Dermis microvascular lymphatic vessel endothelial cell (primary cell): ENCODE results near the gene ELANE. TPM values are rescaled to one million over a fixed set of nuclear protein-coding genes. Genes with fewer than 3 reads are reported as not detected.
"Not testable (repeated sequence)": the region's sequence is repeated elsewhere in the genome, so short reads cannot be mapped to it uniquely, and the experiment has no call there.

Source experiments
- DNase-seq, 2 donors: peaks; one replicate each; pipeline versions ENCODE4 v3.0.0 to v3.0.0-alpha.2; 2010; ENCODE audit warnings: low read depth in 2 of 2
- total RNA-seq: library from RNA; depleted of rRNA; stranded (reverse); fragments of >200 nt; gene quantifications from 2 replicates; pipeline ENCODE4 v1.2.1, GENCODE V29; 2014

ELANE gene
- total RNA-seq, 1 donor from 2014 or later, result not detected

DNA sequence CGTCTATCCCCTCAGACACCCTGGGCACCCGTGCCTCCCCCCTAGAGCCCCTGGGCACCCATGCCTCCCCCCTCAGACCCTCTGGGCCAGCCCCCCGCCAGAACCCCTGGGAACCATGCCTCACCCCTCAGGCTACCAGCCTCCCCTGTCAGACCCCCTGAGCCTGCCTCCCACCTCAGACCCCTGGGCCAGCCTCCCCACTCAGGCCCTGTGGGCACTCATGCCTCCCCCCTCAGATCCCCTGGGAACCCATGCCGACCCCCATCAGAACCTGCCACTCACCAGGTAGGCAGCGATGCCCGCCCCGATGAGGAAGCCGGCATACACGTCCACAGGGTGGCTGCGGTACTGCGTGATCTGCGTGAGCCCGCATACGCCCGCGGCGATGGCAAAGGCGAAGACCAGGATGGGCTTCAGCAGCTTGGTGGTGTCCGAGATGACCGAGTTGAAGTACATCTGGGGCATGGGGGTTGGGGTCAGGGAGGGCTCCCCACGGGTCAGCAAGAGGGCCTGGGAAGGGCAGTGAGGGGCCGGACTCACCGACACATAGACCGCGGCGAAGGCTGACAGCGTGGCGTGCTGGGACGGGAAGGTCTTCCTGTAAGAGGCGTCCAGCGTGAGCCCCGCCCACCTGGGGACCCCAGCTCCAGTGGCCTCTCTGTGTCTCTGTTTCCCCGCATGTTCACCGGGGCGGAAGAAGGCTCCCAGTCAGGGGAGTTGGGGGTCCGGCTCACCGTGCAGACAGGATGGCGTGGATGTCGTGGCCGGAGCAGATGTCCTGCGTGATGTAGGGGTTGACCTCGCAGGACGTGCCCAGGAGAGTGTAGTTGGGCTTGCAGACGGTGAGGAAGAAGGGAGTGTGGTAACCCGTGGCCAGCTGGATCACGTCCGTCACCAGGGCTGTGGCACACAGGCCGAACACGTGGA is 37.7 kb upstream of the ELANE start:
- DNase-seq, result no peak

DNA sequence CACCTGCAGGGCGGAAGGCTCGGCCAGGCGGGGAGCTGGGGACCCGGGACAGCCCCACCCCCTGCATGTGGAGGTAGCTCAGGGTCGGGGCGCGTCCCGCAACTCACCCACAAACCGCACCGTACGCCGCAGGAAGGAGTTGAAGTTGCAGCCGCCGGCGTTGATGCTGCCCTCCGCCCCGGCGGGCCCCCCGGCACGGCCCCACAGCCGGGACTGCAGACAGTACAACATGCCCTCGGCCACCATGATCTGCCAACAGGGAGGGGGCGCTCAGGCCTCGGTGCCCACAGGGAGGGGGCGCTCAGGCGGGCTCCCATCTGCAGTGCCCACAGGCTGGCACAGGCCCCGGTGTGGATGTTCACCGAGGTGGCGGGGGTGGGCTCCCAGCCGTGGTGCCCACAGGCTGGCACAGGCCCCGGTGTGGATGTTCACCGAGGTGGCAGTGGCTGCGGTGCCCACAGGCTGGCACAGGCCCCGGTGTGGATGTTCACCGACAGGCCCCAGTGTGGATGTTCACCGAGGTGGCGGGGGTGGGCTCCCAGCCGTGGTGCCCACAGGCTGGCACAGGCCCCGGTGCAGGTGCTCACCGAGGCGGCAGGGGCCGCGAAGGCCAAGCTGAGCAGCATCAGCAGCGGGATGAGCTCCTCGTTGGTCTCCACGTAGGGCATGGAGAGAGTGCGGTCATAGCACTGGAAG is 36.9 kb upstream of the ELANE start:
- DNase-seq, result no peak

DNA sequence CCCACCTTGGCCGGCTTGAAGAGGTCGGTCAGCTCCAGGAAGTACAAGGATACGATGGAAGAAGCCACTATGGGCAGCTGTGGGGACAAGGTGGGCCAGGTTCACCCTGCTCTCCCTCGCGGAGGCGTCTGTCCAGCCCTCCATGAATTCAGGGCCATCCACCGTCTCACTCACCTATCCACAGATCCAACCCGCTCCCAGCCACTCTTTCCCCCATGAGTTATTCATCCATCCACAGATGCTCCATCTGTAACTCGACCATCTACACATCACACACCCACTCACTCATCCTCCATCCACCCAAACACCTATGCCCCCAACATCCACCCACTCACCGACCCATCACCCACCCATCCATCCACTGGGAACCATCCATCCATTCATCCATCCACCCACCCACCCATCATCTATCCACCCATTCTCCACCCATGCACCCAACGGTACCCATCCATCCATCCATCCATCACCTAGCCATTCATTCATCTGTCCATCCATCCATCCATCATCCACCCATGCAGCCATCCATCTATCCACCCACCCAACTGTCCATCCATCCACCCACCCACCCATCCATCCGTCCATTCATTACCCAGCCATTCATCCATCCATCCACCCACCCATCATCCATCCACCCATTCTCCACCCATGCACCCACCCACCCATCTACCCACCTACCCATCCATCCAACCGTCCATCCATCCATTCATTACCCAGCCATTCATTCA is 36.2 kb upstream of the ELANE start:
- no peak for DNase-seq

DNA sequence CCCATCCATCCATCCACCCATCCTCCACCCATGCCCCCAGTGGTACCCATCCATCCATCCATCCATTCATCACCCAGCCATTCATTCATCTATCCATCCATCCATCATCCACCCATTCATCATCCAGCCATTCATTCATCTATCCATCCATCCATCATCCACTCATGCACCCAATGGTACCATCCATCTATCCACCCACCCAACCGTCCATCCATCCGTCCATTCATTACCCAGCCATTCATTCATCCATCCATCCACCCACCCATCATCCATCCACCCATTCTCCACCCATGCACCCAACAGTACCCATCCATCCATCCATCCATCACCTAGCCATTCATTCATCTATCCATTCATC is 35.6 kb upstream of the ELANE start:
- DNase-seq, result no peak

DNA sequence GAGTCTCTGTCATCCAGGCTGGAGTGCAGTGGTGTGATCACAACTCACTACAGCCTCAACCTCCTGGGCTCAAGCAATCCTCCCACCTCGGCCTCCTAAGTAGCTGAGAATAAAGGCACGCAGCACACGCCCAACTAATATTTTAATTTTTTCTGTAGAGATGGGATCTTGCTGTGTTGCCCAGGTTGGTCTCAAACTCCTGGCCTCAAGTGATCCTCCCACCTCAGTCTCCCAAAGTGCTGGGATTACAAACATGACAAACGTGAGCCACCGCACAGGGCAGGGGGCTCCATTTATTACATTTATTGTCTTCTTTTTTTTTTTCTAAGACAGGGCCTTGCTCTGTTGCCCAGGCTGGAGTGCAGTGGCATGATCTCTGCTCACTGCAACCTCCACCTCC is 31.9 kb upstream of the ELANE start:
- DNase-seq, result not testable (repeated sequence)

DNA sequence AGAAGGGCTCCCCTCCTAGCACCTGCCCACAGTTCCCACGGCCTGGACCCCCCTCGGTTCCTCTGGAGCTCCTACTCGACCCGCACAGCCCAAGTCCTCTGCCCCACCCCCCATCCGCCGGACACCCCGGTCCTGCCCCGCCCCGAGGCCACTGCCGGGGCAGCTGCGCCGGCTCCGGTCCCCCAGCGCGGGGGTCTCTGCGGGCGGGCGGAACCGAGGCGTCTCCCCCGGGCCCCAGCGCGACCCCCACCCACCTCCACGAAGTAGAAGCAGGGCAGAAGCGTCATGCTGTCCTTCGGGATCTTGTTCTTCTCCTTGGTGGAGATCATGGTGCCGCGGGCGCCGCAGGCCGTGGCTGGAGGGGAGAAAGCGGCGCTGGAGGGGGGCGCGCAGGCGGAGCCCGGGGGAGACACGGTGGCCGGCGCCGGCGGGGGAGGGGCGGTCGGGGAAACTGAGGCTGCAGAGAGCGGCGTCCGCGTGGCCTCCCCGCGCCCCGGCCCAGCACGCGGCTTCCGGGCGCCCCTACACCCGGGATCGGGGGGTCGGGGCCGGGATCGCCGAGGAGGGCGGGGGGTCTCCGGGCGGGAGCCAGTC is 30.8 kb upstream of the ELANE start:
- DNase-seq, result no peak

DNA sequence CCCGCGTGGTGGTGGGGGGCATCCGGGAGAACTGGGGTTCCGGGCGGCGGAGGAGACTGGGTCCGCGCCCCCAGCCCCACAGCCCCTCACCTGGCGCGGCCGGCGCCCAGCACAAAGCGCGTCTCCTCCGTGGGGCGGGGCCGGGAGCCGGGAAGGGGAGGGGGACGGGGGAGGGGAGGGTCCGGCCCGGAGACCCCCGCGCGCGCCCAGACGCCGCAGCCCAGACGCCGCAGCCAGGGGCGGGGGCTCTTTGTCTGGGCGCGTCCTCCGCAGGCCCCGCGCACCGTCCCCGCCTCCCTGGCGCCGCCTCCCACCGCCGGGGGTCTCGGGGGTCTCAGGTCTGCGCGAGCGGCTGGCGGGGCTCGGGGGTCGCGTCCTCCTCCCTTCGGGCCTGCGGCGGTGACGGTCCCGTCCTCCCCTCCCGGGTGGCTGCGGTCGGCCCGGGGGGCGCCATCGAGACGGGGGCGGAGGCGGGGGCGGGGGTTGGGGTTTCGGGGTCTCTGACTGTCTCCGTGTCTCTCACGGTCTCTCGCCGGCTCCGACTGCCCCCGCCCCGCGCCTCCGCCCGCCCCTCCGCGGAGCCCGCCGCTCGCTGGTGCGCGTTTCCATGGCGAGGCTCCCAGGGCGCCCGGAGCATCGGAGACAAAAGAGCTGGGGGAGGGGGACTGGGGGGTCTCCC is 30.1 kb upstream of the ELANE start, which contains the start of gene PLPPR3:
PLPPR3 (minus strand) TSS at position 131 of the 679 bp plus-strand sequence. CDS start 396 bp downstream, outside the sequence.
- DNase-seq, result no peak

DNA sequence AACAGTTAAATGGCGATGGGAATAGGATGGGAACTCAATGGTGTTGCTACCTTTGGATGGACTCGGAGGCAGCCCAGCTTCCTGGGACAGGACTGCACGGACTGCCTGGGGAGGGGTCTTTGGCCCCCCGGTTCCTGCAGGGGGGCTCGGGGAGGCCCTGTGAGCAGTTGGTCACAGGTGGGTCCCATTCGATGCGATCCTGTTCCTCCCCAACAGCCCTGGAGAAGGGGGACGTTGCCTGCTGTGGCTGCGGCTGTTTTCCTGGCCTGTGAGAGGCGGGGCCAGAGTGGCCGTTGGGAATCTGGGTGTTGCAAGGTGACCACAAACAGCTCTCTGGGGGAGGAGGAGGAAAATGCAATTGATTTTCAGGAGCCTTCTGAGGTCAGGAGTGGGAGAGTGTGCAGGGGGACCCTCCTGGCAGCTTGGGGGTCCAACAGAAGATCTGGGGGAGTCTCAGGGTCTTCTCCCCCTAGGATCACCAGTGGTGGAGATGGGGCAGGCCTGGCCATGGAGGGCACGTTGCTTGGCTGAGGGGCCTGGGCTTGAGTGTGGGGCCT is 28.5 kb upstream of the ELANE start:
- DNase-seq, result no peak

DNA sequence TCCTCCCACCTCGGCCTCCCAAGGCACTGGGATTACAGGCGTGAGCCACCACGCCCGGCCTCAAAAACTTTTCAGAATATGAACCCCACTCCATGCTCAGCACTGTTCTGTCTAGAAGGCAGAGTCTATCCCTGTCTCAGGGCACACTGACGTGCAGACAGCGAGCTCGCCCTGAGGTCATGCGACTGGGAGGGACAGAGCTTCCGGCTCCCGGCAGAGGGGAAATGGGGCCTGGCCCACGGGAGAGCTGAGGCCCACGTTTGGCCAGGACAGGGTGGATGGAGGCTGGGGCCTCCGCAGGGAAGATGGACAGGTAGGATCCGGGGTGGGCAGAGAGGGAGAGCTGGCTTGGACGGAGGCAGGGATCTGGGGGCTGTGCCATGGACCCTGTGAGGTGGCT is 27.2 kb upstream of the ELANE start:
- no peak for DNase-seq

DNA sequence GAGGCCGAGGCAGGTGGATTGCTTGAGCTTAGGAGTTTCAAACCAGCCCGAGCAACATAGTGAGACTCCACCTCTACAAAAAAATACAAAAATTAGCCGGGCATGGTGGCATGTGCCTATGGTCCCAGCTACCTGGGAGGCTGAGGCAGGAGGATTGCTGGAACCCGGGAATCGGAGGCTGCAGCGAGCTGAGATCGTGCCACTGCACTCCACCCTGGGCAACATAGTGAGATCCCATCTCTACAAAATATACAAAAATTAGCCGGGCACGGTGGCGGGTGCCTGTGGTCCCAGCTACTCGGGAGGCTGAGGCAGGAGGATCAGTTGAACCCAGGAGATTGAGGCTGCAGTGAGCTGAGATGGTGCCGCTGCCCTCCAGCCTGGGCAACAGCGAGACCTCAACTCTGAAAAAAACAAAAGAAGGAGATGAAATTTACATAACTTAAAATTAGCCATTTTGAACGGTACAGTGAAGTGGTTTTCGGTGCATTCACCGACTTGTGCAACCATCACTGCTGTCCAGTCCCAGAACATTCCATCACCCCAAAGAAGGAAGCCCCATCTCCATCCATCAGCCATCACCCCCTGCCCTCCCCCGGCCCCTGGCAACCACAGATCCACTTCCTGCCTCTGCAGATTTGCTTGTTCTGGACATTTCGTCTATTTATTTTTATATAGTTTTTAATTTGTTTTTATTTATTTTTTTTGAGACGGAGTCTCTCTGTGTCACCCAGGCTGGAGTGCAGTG is 26.0 kb upstream of the ELANE start:
- no peak for DNase-seq

DNA sequence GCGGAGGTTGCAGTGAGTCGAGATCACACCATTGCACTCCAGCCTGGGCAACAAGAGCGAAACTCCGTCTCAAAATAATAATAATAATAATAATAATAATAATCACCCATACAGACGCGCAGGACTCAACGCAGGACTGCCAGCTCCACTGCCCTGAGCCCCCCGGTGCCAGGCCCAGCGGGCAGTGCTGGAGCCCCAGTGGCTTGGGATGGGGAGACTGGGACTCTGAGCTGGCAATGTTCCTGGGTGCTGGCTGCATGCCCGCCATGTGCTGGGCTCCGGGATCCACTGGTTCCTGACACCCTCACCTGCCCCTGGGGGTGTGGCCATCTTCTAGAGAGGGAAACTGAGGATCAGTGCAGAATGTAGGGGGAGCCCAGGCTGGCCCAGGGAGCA is 24.8 kb upstream of the ELANE start:
- DNase-seq, result no peak

DNA sequence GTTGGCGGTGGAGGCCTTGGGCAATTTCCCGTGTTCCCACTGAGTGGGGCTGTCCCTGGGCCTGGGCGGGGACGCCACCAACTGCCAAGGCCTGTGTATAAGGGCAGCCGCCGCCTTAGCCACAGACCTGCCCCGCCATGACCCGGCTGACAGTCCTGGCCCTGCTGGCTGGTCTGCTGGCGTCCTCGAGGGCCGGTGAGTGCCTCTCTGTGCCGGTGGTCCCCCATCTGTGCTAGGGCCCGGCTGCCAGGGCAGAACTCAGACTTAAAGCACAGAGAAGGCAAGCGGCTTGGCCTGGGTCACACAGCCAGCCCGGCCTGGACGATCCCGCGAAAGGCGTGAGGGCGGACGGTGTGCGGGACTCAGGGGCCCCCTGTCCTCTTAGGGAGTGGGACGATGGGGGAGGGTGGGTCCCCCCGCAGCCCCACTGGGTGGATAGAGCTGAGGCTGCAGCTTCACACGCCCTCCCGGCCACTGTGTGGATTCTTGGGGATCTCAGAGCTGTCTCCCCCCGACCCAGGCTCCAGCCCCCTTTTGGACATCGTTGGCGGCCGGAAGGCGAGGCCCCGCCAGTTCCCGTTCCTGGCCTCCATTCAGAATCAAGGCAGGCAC is 24.3 kb upstream of the ELANE start, which contains the start of gene AZU1:
AZU1 (plus strand) TSS at position 128 of the 612 bp plus-strand sequence; CDS start at position 138, 10 bp downstream.
- no peak for DNase-seq

DNA sequence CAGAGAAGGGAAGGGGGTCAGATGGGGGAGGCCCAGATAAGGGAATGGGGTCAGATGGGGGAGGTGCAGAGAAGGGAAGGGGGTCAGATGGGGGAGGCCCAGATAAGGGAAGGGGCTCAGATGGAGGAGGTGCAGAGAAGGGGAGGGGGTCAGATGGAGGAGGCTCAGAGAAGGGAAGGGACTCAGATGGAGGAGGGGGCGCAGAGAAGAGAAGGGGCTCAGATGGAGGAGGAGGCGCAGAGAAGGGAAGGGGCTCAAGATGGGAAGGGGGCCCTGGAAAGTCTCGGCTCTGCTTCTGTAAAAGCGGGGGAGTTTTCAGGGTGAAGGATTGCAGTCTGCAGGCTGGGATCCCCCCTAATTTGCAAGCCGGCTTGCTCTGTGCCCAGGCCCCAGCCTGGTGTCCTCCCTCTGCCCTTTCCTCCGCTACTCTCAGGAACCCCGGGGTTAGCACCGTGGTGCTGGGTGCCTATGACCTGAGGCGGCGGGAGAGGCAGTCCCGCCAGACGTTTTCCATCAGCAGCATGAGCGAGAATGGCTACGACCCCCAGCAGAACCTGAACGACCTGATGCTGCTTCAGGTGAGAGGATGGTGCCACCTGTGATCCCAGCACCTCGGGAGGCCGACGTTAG is 22.9 kb upstream of the ELANE start:
- no peak for DNase-seq

DNA sequence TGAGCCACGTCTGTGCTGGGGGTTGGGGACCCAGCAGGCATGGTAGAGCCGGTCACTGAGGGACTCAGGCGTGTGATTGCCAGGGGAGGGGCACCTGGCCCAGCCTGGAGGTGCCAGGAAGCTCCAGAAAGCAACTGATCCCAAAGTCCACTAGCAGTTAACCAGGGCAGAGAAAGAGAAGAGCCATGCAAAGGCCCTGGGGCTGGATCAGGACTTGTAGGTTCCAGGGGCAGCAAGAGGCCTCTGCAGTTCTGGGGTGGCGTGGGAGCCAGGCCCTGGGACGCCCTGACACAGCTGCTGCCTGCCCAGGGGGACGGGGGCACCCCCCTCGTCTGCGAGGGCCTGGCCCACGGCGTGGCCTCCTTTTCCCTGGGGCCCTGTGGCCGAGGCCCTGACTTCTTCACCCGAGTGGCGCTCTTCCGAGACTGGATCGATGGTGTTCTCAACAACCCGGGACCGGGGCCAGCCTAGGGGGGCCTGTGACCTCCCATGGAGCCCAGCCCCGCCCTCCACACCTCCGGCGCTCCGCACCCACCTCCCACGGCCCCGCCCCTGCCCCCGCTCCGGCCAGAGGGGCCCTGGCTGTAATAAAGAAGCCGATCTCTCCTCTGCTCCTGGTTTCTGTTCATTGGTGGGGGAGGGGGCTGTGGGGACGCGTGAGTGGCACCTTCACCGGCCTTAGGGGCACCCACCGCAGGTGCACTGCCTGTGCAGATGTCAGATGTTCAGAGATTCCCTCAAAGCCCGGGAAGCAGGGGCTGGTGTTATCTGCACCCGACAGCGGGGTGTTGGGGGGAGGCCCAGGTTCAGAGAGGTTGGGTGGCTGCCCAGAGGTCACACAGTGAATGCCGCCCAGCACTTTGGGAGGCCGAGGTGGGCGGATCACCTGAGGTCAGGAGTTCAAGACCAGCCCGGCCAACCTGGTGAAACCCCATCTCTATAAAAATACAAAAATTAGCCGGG is 20.4 kb upstream of the ELANE start:
- no peak for DNase-seq

DNA sequence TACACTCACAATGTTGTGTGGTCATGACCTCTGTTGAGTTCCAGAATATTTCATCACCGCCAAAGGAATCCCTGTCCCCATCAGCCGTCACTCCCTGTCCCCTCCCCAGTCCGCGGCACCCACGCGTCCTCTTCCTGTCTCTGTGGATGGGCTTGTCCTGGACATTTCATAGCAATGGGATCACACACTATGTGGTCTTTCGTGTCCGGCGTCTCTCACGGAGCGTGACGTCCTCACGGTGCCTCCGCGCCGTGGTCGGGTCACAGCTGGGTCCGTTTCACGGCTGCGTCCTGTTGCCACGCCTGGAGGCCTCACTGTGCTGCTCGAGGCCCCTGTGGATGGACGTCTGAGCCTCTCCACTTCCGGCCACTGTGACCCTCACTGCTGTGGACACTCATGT is 17.9 kb upstream of the ELANE start:
- DNase-seq, result no peak

DNA sequence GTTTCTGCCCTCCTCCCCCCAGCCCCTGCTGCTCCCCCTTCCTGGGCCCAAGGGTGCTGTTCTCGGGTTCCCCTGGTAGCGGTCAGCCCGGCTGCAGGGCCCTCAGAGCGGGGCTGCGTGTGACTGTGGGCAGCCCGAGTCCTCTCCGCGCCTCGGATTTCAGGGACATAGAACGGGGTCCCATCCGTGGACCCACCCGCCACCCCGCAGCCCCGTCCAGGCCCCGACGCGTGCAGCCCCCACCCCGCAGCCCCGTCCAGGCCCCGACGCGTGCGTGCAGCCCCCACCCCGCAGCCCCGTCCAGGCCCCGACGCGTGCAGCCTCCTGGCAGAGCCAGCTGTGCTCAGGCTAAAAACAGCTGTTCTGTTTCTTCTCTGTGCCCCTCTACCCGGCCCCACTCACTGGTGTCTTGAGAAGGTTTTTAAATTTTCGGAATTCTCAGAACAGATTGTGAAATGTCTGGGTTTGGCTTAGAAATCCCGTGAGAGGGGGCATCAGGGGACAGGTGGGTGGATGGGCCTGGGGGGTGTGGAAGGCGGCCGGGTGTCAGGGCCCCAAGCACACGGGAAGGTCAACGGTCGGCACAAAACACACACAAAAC is 16.8 kb upstream of the ELANE start:
- DNase-seq, result no peak

DNA sequence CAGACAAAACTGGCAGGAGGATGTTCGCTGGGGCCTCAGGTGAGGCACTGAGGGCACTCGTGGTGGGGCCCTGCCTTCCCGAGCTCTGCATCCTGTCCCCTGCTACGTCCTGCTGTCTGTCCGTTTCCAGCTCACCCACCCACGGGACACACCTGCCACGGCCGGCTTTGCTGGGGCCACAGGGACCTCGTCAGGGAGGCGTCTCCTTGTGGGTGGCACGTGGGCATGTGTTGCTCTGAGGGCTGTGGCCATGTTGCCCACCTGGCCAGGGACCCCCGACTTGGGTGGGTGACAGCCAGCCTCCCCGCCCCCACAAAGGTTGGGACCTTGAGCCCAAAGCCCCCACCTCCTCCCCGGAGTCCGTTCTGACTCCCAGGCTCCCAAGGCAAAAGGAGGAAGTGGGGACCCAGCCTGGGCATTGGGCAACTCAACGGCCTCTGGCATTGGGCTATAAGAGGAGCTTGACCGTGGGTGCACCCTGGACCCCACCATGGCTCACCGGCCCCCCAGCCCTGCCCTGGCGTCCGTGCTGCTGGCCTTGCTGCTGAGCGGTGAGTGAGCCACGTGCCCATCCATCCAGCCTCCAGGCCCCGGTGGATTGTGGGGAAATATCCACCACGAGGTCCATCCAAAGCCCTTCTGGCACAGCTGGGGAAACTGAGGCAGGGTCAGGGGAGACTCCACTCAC is 11.4 kb upstream of the ELANE start, which contains the start of gene PRTN3:
PRTN3 (plus strand) TSS at position 481 of the 688 bp plus-strand sequence; CDS start at position 491, 10 bp downstream.
- no peak for DNase-seq
